RWPE2 (cell line): Measurements from ENCODE around the gene TEX19.

Experiments
- ATAC-seq: fragments of 200-7000 bp; cut with Tn5 transposase; 3 replicates; pipeline ENCODE4 v1.9.1; 2021; ENCODE audit warnings: low read depth
- DNase-seq: peaks from one replicate; pipeline ENCODE4 v3.0.0-alpha.2; 2020; ENCODE audit warnings: low spot score
- H3K27ac ChIP-seq: fragments of 450-650 bp; 2 replicates; pipeline ENCODE4 v1.5.1; 2017; ENCODE audit warnings: mild to moderate bottlenecking; ENCODE audit not compliant: poor library complexity, severe bottlenecking
- H3K27me3 ChIP-seq: fragments of 250-450 bp; sonication (Bioruptor Pico); 2 replicates; pipeline ENCODE4 v1.5.1; 2021; ENCODE audit warnings: mild to moderate bottlenecking, moderate library complexity; ENCODE audit not compliant: insufficient read depth, poor library complexity, severe bottlenecking
- H3K36me3 ChIP-seq: fragments of 250-450 bp; sonication (Bioruptor Pico); 2 replicates; pipeline ENCODE4 v1.5.1; 2020; ENCODE audit warnings: low read depth, mild to moderate bottlenecking, moderate library complexity
- H3K4me1 ChIP-seq: fragments of 250-450 bp; sonication (Bioruptor Pico); 2 replicates; pipeline ENCODE4 v1.5.1; 2021; ENCODE audit warnings: mild to moderate bottlenecking, moderate library complexity; ENCODE audit not compliant: insufficient read depth, poor library complexity, severe bottlenecking
- H3K4me3 ChIP-seq: fragments of 250-450 bp; sonication (Bioruptor Pico); 2 replicates; pipeline ENCODE4 v1.5.1; 2021; ENCODE audit warnings: mild to moderate bottlenecking, moderate library complexity; ENCODE audit not compliant: severe bottlenecking
- H3K9me3 ChIP-seq: fragments of 250-450 bp; sonication (Bioruptor Pico); 2 replicates; pipeline ENCODE4 v1.5.1; 2021; ENCODE audit warnings: mild to moderate bottlenecking, moderate library complexity; ENCODE audit not compliant: severe bottlenecking
- CTCF ChIP-seq: fragments of 450-650 bp; IDR thresholded peaks from one replicate; pipeline ENCODE4 v1.5.1; 2017; ENCODE audit warnings: mild to moderate bottlenecking, moderate library complexity; ENCODE audit not compliant: poor library complexity, severe bottlenecking

The TEX19 gene

GRCh38 chr17:82316651-82317393 is 42.2 kb upstream of the TEX19 start:
- no peak for TF ChIP-seq CTCF
- Histone ChIP-seq H3K4me3 (no peak overlapping the region), H3K27me3 (no peaks in the 10 kb centered on the region), H3K4me1 (no peaks in the 10 kb centered on the region), H3K27ac (no peak overlapping the region), H3K36me3 (no peaks in the 10 kb centered on the region), H3K9me3 (no peaks in the 10 kb centered on the region)
- ATAC-seq: no peak
- no peak for DNase-seq

GRCh38 chr17:82317394-82318168 is 41.5 kb upstream of the TEX19 start, which contains the start of gene CD7:
Gene CD7 (minus strand): TSS chr17:82317608. CDS start chr17:82317495, 113 bp downstream.
- no peak within 1 kb of the TSS for H3K27ac ChIP-seq
- H3K27me3 ChIP-seq: no peaks in the 10 kb centered on the region
- no peak for TF ChIP-seq CTCF
- H3K36me3 ChIP-seq: no peaks in the 10 kb centered on the region
- ATAC-seq (no peak), DNase-seq (no peak)
- H3K9me3 ChIP-seq: no peaks in the 10 kb centered on the region
- H3K4me3 ChIP-seq: no peak within 1 kb of the TSS
- H3K4me1 ChIP-seq: no peaks in the 10 kb centered on the region

- Histone ChIP-seq H3K4me3 (no peak overlapping the region), H3K4me1 (no peaks in the 10 kb centered on the region)
- ATAC-seq: no peak
Measured at GRCh38 chr17:82318169-82318498, 40.9 kb upstream of the TEX19 start.

GRCh38 chr17:82318772-82319606 is 40.1 kb upstream of the TEX19 start:
- TF ChIP-seq CTCF: no peak
- H3K27me3 ChIP-seq: no peaks in the 10 kb centered on the region
- no peak overlapping the region for H3K27ac ChIP-seq
- ATAC-seq: no peak
- H3K4me3 ChIP-seq: no peak overlapping the region
- H3K4me1 ChIP-seq: no peaks in the 10 kb centered on the region
- no peaks in the 10 kb centered on the region for H3K9me3 ChIP-seq
- H3K36me3 ChIP-seq: no peaks in the 10 kb centered on the region
- DNase-seq: no peak

More at GRCh38 chr17:82318169-82318498, 40.9 kb upstream of the TEX19 start:
- H3K36me3 ChIP-seq: no peaks in the 10 kb centered on the region
- DNase-seq: no peak
- no peaks in the 10 kb centered on the region for H3K27me3 ChIP-seq
- H3K27ac ChIP-seq: no peak overlapping the region
- TF ChIP-seq CTCF: no peak
- no peaks in the 10 kb centered on the region for H3K9me3 ChIP-seq
